Brain microvascular endothelial cell (primary cell): Measurements from ENCODE around the gene AMH.

Experiments
- DNase-seq: peaks from one replicate; pipeline ENCODE4 v3.0.0-alpha.2; 2020
- H3K27ac ChIP-seq: fragments of 250-450 bp; sonication (Bioruptor Pico); 2 replicates; pipeline ENCODE4 v1.5.1; 2020; ENCODE audit warnings: mild to moderate bottlenecking, moderate library complexity
- H3K27me3 ChIP-seq: fragments of 250-450 bp; sonication (Bioruptor Pico); replicated peaks from 2 replicates; pipeline ENCODE4 v1.5.1; 2020; ENCODE audit warnings: mild to moderate bottlenecking
- H3K36me3 ChIP-seq: fragments of 250-450 bp; sonication (Bioruptor Pico); replicated peaks from 2 replicates; pipeline ENCODE4 v1.5.1; 2020; ENCODE audit warnings: mild to moderate bottlenecking
- H3K4me3 ChIP-seq: 2 replicates; pipeline ENCODE4 v1.5.1; 2011; ENCODE audit warnings: low read depth, mild to moderate bottlenecking, control low read depth, low read length, moderate library complexity
- in situ Hi-C: cut with HindIII; loops from 2 replicates; pipeline ENCODE4 v1.10.0; 2017; ENCODE audit warnings: low sequenced_read_pairs, low pct_ligation_motif_present
- TF ChIP-seq, protein P1 (sequence below): IDR thresholded peaks from 2 replicates; pipeline ENCODE4 v1.5.1; 2011; ENCODE audit warnings: low read depth, mild to moderate bottlenecking, moderate library complexity, low read length, control low read depth, inconsistent platforms; ENCODE audit errors: missing control alignments

Gene AMH

DNA sequence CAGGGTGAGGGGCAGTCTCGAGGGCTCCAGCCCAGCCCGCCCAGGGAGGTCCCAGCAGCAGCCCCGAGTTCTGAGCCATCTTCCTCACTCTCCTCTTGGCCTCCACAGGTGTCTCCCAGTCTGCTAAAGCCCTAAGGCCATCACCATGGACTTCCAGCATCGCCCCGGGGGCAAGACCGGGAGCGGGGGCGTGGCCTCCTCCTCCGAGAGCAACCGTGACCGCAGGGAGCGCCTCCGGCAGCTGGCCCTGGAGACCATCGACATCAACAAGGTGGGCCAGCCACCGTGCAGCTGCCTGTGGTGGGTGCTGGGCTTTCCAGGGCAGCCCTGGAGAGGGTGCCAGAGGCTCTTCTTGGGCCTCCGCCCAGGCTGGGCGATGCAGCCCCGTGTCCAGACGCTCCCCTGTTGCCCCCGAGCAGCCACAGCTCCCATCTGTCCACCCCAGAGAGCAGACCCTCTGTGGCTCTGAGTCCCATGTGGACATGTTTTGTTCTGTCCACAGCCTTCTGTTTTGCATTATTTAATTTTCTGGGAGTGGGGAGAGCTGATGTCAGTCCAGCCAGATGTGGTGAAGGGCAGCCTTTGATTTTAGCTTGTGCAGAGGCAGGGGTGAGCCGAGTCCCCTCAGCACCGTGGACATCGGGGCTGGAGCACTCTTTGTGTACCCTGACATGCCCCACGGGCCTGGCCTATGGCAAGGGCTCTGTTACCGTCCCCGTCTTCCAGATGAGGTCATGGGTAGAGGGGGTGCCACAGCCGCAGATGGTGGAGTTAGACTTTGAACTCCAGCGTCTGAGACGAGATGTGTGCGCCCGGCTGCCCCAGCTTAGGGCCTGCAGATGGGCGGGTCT lies 5.6 kb upstream of the AMH start:
- in situ Hi-C loops, result no loop called here
- Histone ChIP-seq H3K4me3 (no peak overlapping the region), H3K27ac (no peak overlapping the region), H3K36me3 (peaks cover 51% of the 10 kb centered on the region), H3K27me3 (no peaks in the 10 kb centered on the region)
- TF ChIP-seq, protein P1, sequence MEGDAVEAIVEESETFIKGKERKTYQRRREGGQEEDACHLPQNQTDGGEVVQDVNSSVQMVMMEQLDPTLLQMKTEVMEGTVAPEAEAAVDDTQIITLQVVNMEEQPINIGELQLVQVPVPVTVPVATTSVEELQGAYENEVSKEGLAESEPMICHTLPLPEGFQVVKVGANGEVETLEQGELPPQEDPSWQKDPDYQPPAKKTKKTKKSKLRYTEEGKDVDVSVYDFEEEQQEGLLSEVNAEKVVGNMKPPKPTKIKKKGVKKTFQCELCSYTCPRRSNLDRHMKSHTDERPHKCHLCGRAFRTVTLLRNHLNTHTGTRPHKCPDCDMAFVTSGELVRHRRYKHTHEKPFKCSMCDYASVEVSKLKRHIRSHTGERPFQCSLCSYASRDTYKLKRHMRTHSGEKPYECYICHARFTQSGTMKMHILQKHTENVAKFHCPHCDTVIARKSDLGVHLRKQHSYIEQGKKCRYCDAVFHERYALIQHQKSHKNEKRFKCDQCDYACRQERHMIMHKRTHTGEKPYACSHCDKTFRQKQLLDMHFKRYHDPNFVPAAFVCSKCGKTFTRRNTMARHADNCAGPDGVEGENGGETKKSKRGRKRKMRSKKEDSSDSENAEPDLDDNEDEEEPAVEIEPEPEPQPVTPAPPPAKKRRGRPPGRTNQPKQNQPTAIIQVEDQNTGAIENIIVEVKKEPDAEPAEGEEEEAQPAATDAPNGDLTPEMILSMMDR, result no peak
- no peak for DNase-seq

DNA sequence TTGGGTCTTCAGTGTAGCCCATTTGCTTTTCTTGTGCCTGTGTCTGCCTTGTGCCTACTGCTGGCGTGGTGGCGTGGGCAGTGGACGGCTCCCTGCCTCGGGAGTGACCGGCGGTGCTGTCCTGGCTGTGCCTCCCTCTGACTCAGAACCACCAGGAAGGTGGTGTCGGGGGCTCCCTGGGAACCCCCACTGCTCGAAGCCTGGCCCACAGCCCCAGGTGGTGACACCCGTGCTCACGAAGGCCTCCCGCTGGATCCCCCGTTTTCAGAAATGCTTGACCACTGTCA lies 5.1 kb upstream of the AMH start:
- H3K27me3 ChIP-seq, result no peaks in the 10 kb centered on the region
- peaks cover 55% of the 10 kb centered on the region for H3K36me3 ChIP-seq
- TF ChIP-seq, protein P1, result no peak
- in situ Hi-C loops, result no loop called here
- H3K4me3 ChIP-seq, result no peak overlapping the region
- no peak overlapping the region for H3K27ac ChIP-seq
- no peak for DNase-seq

- in situ Hi-C loops, result no loop called here
- no peak overlapping the region for H3K27ac ChIP-seq
- TF ChIP-seq, protein P1, result no peak
- H3K4me3 ChIP-seq, result no peak overlapping the region
- DNase-seq, result no peak
- H3K27me3 ChIP-seq, result no peaks in the 10 kb centered on the region
- peaks cover 55% of the 10 kb centered on the region for H3K36me3 ChIP-seq
These were observed 4.6 kb upstream of the AMH start for GRCh38 chr19:2244486-2244885.

- DNase-seq, result no peak
- in situ Hi-C loops, result no loop called here
- H3K27me3 ChIP-seq, result peaks cover 3% of the 10 kb centered on the region
- H3K36me3 ChIP-seq, result peaks cover 55% of the 10 kb centered on the region
- no peak overlapping the region for H3K27ac ChIP-seq
- H3K4me3 ChIP-seq, result no peak overlapping the region
- TF ChIP-seq, protein P1, result no peak
These were observed 3.9 kb upstream of the AMH start for GRCh38 chr19:2245273-2245672.

DNA sequence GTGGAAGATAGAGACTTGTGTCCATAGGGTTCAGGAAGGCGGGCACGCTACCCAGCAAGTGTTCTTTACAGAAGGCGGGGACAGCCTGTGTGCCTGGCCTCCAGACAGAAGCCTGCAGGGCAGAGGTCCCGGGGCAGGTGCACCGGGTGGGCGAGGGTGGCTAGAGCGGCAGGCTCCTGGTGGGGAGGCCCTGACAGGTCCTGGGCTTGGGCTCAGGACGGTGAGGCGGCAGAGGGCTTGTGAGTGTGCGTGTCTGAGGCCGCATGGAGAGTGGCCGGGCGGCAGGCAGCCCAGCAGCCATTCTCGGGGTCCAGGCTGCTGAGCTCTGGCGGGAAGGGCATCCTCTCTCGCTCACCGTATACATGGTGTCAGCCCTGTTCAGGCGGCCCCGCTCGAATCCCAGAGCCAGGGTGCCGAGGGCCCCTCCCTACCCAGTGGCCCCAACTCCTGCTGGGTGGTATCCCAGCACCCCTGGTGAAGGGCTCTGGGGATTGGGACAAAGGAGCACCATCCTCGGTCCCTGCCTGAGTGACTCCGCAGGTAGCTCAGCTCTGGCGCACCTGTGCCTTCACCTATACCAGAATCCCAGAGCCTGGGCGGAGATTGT lies 3.0 kb upstream of the AMH start:
- peaks cover 11% of the 10 kb centered on the region for H3K27me3 ChIP-seq
- in situ Hi-C loops, result no loop called here
- no peak overlapping the region for H3K27ac ChIP-seq
- H3K36me3 ChIP-seq, result peaks cover 55% of the 10 kb centered on the region
- no peak overlapping the region for H3K4me3 ChIP-seq
- DNase-seq, result no peak
- TF ChIP-seq, protein P1, result no peak
